Activated T-cell treated with anti-CD3 and anti-CD28 coated beads, Interleukin-2, amount 50 U/mL, for 1 hour (primary cell): ENCODE data around the gene TFF1.
A peak's percentile ranks its signal among the peaks of the same experiment; 100 is the strongest.

Experiments used
- DNase-seq: peaks from one replicate; pipeline ENCODE4 v3.0.0-alpha.2; 2020

TFF1 gene

GRCh38 chr21:42358937-42359336 lies 7.4 kb downstream of the TFF1 start:
- DNase-seq, result no peak

GRCh38 chr21:42358261-42358660 lies 8.1 kb downstream of the TFF1 start:
- no peak for DNase-seq

DNA sequence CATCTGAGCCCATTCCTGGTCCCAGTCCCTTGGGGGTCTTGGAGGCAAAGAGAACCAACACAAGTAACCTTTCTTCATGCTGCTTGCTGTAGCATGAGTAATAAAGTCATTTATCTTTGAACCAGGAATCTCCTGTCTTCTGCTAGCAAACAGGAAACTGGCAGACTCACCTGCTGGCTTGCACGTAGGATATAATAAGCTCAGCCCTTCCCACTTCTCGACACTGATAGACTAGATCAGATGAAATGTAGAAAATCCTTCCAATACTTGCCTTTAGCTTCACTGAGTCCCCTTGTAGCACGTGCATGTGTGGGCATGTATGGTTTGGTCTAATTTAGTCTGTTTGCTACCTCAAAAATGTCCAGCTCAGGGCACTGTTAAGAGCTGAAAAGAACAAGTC lies 9.0 kb downstream of the TFF1 start:
- DNase-seq, result no peak

- no peak for DNase-seq
Observed at GRCh38 chr21:42356650-42357049, 9.7 kb downstream of the TFF1 start.

GRCh38 chr21:42356046-42356445 lies 10.3 kb downstream of the TFF1 start:
- DNase-seq, result no peak

DNA sequence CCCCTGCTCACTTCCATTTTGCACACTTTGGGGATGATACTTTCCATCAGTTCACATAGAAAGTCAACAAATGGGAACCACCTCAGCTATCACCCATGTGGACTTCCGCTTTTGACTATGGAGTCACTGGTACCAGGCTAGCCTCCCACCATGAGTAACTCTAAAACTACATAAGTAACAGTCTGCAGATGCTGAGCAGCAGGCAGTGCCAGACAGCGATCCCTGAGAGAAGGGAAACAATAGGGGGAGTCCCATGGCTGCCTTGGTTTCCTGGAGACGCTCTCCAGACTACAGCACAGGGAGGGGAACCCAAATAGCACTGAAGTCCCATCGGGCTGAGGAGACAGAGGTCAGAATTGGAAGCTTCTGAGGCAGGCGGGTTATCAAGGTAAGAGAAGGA lies 12.7 kb downstream of the TFF1 start:
- no peak for DNase-seq

GRCh38 chr21:42352441-42353095 lies 13.8 kb downstream of the TFF1 start:
- peak; percentile 4 for DNase-seq

DNA sequence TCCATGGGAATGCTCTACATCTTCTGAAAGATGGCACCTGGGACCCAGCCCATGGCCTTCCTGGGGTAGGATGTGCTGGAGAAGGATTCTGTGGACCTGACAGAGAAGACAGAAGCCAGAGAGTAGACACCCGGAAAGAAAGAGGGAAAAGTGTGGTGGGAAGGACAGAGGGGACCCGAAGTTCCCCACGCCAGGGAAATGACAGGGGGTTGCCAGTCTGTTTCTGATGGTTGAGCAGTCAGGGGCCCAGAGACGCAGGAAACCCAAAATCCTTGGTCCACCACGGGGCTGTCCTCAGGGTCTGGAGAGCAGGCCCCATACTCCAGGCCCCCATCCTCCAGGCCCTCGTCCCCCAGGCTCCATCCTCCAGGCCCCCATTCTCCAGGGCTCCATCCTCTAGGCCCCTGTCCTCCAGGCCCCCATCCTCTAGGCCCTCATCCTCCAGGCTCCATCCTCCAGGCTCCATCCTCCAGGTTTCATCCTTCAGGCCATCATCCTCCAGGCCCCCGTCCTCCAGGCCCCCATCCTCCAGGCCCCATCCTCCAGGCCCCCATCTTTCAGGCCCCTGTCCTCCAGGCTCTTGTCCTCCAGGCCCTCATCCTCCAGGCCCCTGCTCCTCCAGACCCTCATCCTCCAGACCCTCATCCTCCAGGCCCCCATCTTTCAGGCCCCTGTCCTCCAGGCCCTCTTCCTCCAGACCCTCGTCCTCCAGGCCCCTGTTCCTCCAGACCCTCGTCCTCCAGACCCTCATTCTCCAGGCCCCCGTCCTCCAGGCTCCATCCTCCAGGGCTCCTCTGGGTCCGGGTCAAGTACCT lies 14.5 kb downstream of the TFF1 start:
- DNase-seq, result peak; percentile 2

DNA sequence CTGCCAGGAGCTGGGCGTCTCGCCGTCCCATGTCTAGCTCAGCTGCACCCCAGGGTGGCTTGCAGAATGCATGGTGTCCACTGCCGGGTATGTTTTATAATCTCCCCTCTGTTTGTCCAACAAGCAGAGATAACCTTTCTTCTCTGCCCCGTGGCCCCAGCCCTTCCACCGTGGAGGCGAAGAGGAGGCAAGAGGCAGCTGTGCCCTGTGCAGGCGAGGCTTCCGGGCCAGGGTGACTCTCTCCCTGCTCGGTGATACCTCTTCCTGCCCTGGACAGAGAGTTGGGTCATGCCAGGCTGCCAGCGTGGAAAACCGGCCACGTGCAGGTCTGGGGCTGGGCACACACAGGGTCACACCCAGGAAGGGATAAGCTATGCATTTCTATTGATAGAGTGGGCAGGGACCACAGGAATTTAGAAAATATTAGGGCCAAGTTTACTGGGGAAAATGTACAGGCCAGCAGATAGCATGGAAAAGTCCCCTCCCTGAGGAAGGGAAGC lies 15.4 kb downstream of the TFF1 start, which contains the start of gene TFF2:
Gene TFF2 (minus strand): TSS at position 68 of the 500 bp plus-strand sequence. CDS start 37 bp downstream, at position 31.
- DNase-seq, result peak; percentile 6

- DNase-seq, result peak; percentile 12
Observed at GRCh38 chr21:42350318-42350910, 15.9 kb downstream of the TFF1 start.

DNA sequence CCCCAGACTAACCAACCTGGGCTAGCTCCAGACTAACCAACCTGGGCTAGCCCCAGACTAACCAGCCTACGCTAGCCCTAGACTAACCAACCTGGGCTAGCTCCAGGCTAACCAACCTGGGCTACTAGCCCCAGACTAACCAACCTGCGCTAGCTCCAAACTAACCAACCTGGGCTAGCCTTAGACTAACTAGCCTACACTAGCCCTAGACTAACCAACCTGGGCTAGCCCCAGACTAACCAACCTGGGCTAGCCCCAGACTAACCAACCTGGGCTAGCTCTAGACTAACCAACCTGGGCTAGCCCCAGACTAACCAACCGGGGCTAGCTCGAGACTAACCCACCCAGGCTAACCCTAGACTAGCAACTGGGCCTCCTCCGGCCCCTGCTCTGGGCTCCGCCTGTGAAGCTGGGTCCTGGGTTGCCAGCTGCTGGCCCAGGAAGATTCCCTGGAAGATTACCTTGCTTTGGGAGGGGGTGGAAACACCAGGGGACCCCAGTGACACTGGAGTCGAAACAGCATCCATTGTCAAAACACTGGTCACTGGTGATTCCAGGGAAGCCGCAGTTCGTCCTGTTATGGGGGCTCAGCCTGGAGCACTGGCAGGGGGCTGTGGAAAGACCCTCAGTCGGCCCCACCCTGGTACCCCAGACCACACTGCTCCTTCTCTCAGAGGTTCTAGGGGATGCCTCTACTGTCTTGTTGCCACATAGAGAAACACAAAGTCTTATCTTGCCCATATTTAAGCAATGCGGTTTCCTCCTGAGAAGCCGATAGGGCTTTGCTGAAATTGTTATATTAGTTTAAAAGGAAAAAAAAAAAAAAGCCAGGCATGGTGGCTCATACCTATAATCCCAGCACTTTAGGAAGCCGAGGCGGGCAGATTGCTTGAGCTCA lies 16.7 kb downstream of the TFF1 start:
- DNase-seq, result no peak

GRCh38 chr21:42348762-42349161 lies 17.6 kb downstream of the TFF1 start:
- no peak for DNase-seq

DNA sequence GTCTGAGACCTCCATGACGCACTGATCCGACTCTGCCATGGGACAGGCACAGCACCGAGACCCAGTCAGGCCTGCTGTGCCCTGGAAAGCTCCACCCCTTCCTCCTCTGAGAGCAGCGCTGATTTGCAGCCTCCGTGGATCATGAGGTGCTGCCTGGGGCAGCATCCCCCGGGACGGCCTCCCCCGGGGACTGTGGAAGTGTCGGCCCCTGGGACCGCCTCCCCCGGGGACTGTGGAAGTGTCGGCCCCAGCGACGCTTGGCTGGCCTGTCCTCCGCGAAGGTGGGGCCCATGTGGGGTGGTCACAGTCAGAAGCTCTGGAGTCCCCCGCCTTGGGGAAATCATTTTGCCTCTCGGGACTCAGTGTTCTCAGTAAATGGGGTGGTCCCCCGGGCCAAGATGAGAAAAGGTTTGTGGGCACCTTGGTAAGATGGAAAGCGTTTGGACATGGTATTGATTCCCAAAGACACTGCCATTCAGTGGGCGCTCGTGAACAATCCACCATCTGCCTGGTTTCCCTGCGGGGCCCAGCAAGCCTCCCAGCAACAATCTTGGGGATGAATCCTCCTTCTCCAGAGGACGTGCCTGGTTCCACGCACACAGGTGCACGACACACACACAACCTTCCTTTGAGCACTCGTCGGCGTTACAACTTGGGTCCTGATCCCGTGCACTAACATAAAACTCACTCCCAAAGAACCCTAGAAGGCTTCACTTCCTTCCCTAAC lies 18.6 kb downstream of the TFF1 start:
- DNase-seq, result no peak

DNA sequence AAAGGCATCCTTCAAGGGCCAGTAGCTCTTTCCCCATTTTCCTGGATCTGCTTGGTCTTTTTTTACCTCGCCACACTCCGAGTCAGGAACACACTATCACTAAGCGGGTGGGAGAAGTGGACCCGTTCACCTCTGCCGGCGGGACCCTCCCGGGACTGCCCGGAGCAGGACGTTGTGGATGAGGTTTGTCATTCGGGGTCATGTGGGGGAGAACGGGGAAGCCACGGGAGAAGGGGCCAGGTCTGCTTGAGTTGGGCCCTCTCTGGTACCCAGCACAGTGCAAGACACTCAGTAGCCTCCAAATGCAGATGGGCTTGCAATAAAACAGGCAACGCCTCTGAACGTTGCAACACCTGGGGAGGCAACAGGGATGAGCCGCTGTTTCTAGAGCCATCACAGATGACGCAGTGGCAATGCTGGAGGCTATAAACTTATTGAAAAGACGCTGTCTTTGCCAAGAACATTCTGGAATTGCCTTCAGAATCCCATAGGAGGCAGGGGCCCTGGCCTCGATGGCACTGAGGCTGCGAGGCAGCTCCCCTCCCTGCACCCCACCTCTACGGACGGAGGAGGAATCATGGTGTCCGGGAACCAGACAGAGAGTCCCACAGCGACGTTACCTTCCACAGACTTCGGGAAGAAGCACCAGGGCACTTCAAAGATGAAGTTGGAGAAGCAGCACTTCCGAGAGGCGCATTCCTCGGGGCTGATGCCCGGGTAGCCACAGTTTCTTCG lies 19.3 kb downstream of the TFF1 start:
- DNase-seq, result no peak

- DNase-seq, result no peak
Observed at GRCh38 chr21:42346441-42346840, 19.9 kb downstream of the TFF1 start.

DNA sequence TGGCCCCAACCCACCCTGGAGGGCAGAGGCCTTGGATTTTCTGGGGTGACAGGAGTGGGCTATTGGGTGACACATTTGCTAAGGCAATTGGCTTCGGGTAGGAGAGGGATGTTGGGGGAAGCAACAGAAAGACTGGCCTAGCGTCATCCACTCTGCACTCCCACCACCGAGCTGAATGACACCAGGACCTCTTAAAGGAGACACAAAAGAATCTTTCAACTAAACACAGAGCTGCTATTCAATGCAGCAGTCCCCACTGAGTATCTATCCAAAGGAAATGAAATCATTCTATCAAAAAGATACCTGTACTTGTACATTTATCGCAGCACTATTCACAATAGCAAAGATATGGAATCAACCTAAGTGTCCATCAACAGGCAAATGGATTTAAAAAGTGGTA lies 21.7 kb downstream of the TFF1 start:
- DNase-seq, result no peak

DNA sequence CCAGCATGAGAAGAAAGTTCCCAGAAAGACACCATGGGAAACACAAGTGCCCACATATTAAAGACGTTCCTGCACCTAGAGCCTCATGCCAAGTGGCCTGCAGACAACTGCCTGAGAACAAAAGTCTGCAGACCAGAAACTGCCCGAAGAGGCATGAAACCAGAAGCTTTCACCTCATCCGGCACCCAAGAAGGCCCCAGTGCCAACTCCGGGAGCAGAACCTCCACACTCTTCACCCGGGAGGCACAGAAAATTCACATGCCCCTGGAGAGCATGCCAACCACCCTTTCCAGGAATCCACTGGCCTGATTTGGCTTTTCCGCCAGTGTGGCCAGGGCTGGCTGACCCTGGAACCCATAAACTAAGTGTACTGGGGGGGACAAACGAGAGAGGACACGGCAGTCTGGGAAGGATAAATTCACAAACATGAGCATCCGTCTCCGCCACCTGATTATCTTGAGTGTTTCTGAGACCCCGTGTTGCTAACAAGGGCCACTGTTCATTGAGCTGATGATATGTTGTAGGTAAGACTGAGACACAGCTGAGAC lies 22.3 kb downstream of the TFF1 start:
- DNase-seq, result no peak

GRCh38 chr21:42343556-42343955 lies 22.8 kb downstream of the TFF1 start:
- no peak for DNase-seq

GRCh38 chr21:42343101-42343500 lies 23.2 kb downstream of the TFF1 start:
- DNase-seq, result no peak

DNA sequence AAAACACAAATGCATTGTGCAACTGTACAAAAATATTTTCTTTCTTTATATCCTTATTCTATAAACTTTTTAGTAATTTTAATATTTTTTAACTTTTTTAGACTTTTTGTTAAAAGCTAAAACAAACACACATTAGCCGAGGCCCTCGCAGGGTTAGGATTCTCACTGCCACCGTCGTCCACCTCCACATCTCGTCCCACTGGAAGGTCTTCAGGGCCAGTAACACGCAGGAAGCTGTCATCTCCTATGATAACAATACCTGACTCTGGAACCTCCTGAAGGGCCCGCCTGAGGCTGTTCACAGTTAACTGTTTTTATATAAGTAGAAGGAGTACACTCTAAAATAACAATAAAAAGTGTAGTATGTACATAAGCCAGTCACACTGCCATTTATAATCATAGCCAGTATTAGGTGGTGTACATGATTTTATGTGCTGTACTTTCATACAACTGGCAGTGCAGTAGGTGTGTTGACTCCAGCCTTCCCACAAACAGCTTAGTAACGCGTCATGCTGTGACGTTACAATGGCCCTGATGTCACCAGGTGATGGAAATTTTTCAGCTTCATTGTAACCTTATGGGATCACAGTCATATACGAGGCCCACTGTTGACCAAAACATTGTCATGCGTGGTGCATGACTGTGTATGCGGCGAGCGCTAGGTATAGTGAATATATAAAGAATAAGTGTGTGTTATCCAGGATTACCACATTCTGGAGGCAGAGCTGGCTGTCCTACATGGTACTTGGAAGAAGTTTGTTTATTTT lies 24.4 kb downstream of the TFF1 start:
- no peak for DNase-seq
